SK-N-SH (cell line): ENCODE measurements around the gene CAMK2N1. TPM values are rescaled to one million over a fixed set of nuclear protein-coding genes. Genes with fewer than 3 reads are reported as not detected.

Experiments used
- CTCF ChIA-PET: fragments of 300-600, 350-600 bp; formaldehyde crosslinking; extraction: SDS; loops from one replicate; lab custom pipeline; 2021; lab: Yijun Ruan, JAX
- POLR2A ChIA-PET: fragments of 350-600 bp; sonication (Branson Sonifier 250); formaldehyde crosslinking; extraction: SDS; loops from one replicate; lab custom pipeline; 2020; ENCODE audit warnings: antibody characterized with exemption, inconsistent platforms; lab: Yijun Ruan, JAX
- DNase-seq: peaks from one replicate; pipeline ENCODE4 v3.0.0; 2012
- H2AFZ ChIP-seq: fragments of 200-600 bp; sonication (generic); 2 replicates; pipeline ENCODE4 v1.8.1; 2016; ENCODE audit warnings: antibody characterized with exemption, mild to moderate bottlenecking, low read depth
- H3F3A ChIP-seq: fragments of 200-600 bp; sonication (generic); replicated peaks from 2 replicates; pipeline ENCODE3; 2016; ENCODE audit warnings: antibody characterized with exemption, mild to moderate bottlenecking; ENCODE audit not compliant: insufficient read depth
- H3K27ac ChIP-seq, 2 experiments: fragments of 200-500 bp in 1 of 2; fragments of 200-600 bp in 1 of 2; sonication (Bioruptor generic) in 1 of 2; sonication (generic), shearing (Covaris generic) in 1 of 2; 2 replicates each; pipeline versions ENCODE4 v1.5.1 to v1.6.1; 2014 to 2016; ENCODE audit warnings: low read depth in 2 of 2, inconsistent platforms in 1 of 2, low read length in 1 of 2, mild to moderate bottlenecking in 1 of 2, mixed read lengths in 1 of 2
- H3K27me3 ChIP-seq: fragments of 200-600 bp; sonication (generic), shearing (Covaris generic); 2 replicates; pipeline ENCODE4 v1.6.1; 2016; ENCODE audit warnings: mixed run types; ENCODE audit not compliant: insufficient read depth
- H3K36me3 ChIP-seq, 2 experiments: fragments of 200-500 bp in 1 of 2; fragments of 200-600 bp in 1 of 2; sonication (Bioruptor generic) in 1 of 2; sonication (generic) in 1 of 2; replicated peaks in 1 of 2; 2 replicates each; pipeline versions ENCODE3 to v1.5.1; 2014 to 2016; ENCODE audit warnings: low read length in 1 of 2, mild to moderate bottlenecking in 1 of 2; ENCODE audit not compliant: insufficient read depth in 2 of 2, control insufficient read depth in 1 of 2
- H3K4me1 ChIP-seq, 2 experiments: fragments of 200-500 bp in 1 of 2; fragments of 200-600 bp in 1 of 2; sonication (Bioruptor generic) in 1 of 2; sonication (generic), shearing (Covaris generic) in 1 of 2; 2 replicates each; pipeline versions ENCODE4 v1.5.1 to v1.6.1; 2014 to 2016; ENCODE audit warnings: low read depth in 1 of 2, low read length in 1 of 2, mixed run types in 1 of 2; ENCODE audit not compliant: insufficient read depth in 2 of 2, control insufficient read depth in 1 of 2
- H3K4me2 ChIP-seq: fragments of 200-600 bp; sonication (generic), shearing (Covaris generic); 2 replicates; pipeline ENCODE4 v1.6.1; 2017; ENCODE audit warnings: mixed run types
- H3K4me3 ChIP-seq, 2 experiments: fragments of 200-500 bp in 1 of 2; fragments of 200-600 bp in 1 of 2; sonication (Bioruptor generic) in 1 of 2; sonication (generic), shearing (Covaris generic) in 1 of 2; 2 replicates each; pipeline versions ENCODE4 v1.5.1 to v1.8.1; 2014 to 2016; ENCODE audit warnings: low read depth in 2 of 2, inconsistent platforms in 1 of 2, low read length in 1 of 2, mild to moderate bottlenecking in 1 of 2, mixed read lengths in 1 of 2, moderate library complexity in 1 of 2
- H3K79me2 ChIP-seq: fragments of 200-600 bp; sonication (generic); 2 replicates; pipeline ENCODE4 v1.8.1; 2017; ENCODE audit warnings: mild to moderate bottlenecking; ENCODE audit not compliant: insufficient read depth
- H3K9ac ChIP-seq: fragments of 200-600 bp; sonication (generic); 2 replicates; pipeline ENCODE4 v1.6.1; 2017; ENCODE audit warnings: mixed run types
- H3K9me2 ChIP-seq: fragments of 200-600 bp; sonication (generic); 2 replicates; pipeline ENCODE4 v1.6.1; 2017; ENCODE audit warnings: mixed run types
- H3K9me3 ChIP-seq: fragments of 200-600 bp; sonication (generic); 2 replicates; pipeline ENCODE4 v1.6.1; 2017; ENCODE audit warnings: mixed run types, mild to moderate bottlenecking, moderate library complexity
- H4K20me1 ChIP-seq: fragments of 200-600 bp; sonication (generic); 2 replicates; pipeline ENCODE4 v1.6.1; 2017; ENCODE audit warnings: mild to moderate bottlenecking, mixed run types; ENCODE audit not compliant: insufficient read depth
- CHD2 ChIP-seq: fragments of 150-350 bp; IDR thresholded peaks from 2 replicates; pipeline ENCODE4 v1.6.1; 2018; ENCODE audit warnings: low read length; ENCODE audit not compliant: partially characterized antibody
- EP300 ChIP-seq, 2 experiments: IDR thresholded peaks; 2 replicates each; pipeline versions ENCODE4 v1.4.0 to v1.6.1; 2012; ENCODE audit warnings: borderline replicate concordance in 1 of 2, low read depth in 1 of 2, low read length in 1 of 2
- EZH2phosphoT487 ChIP-seq: fragments of 200-600 bp; sonication (generic); IDR thresholded peaks from 2 replicates; pipeline ENCODE4 v1.6.1; 2017; ENCODE audit warnings: low read depth, mixed run types, mild to moderate bottlenecking, antibody characterized with exemption, moderate library complexity, borderline replicate concordance
- FOSL2 ChIP-seq: IDR thresholded peaks from 2 replicates; pipeline ENCODE4 v1.4.0; 2012; ENCODE audit warnings: low read depth, mild to moderate bottlenecking, moderate library complexity, borderline replicate concordance
- FOXJ3 ChIP-seq: sonication (generic); formaldehyde crosslinking; IDR thresholded peaks from 2 replicates; pipeline ENCODE4 v1.5.1; 2020; ENCODE audit warnings: mild to moderate bottlenecking, missing genetic modification reagents
- GABPA ChIP-seq: IDR thresholded peaks from 2 replicates; pipeline ENCODE4 v1.4.0; 2012; ENCODE audit warnings: low read depth, mild to moderate bottlenecking
- GATA2 ChIP-seq: sonication (generic); formaldehyde crosslinking; IDR thresholded peaks from 2 replicates; pipeline ENCODE4 v1.5.0; 2020; ENCODE audit warnings: mild to moderate bottlenecking, missing genetic modification reagents
- MEF2A ChIP-seq: IDR thresholded peaks from 2 replicates; pipeline ENCODE4 v1.4.0; 2012; ENCODE audit warnings: low read depth, borderline replicate concordance
- MXI1 ChIP-seq: IDR thresholded peaks from 2 replicates; pipeline ENCODE4 v1.6.1; 2012; ENCODE audit warnings: mild to moderate bottlenecking, low read depth, low read length, improper control_type of control experiment
- PBX3 ChIP-seq: IDR thresholded peaks from 2 replicates; pipeline ENCODE4; 2012
- RCOR1 ChIP-seq: fragments of 150-350 bp; IDR thresholded peaks from 2 replicates; pipeline ENCODE4 v1.6.1; 2017; ENCODE audit warnings: antibody characterized with exemption, low read length
- REST ChIP-seq: IDR thresholded peaks from 2 replicates; pipeline ENCODE4 v1.6.1; 2012; ENCODE audit warnings: mild to moderate bottlenecking, low read depth, low read length, moderate library complexity
- RFX5 ChIP-seq: IDR thresholded peaks from 2 replicates; pipeline ENCODE4 v1.6.1; 2012; ENCODE audit warnings: mild to moderate bottlenecking, improper control_type of control experiment, low read length
- RXRA ChIP-seq: IDR thresholded peaks from 2 replicates; pipeline ENCODE4 v1.4.0; 2012; ENCODE audit warnings: low read depth, mild to moderate bottlenecking, borderline replicate concordance
- TCF12 ChIP-seq: IDR thresholded peaks from 2 replicates; pipeline ENCODE4 v1.4.0; 2012
- WGBS: methylation state at CpG from one replicate; pipeline ENCODE4 v1.1.6; 2017; ENCODE audit warnings: low lambda C conversion rate; 5-methylcytosine and 5-hydroxymethylcytosine counted together
- polyA plus RNA-seq, 3 experiments: library from polyadenylated mRNA; depleted of rRNA; stranded (reverse); fragments of >200 nt; gene quantifications; 2 replicates each; pipeline ENCODE4 v1.2.3, GENCODE V29; 2012
- TF ChIP-seq, protein P1 (sequence below): fragments of 200-600 bp; sonication (generic); IDR thresholded peaks from 2 replicates; pipeline ENCODE4 v1.6.1; 2017; ENCODE audit warnings: antibody characterized with exemption, mild to moderate bottlenecking, moderate library complexity
- TF ChIP-seq, protein P2 (sequence below): fragments of 150-350 bp; IDR thresholded peaks from 2 replicates; pipeline ENCODE4 v1.6.1; 2016; ENCODE audit warnings: mild to moderate bottlenecking, low read depth, low read length
- TF ChIP-seq, protein P3 (sequence below): IDR thresholded peaks from 2 replicates; pipeline ENCODE4 v1.4.0; 2012; ENCODE audit warnings: low read depth, borderline replicate concordance

Gene CAMK2N1
- polyA plus RNA-seq, 1 of the 3 experiments (the other 2 are of a cell fraction) = 5.3 TPM

- H3F3A ChIP-seq = peaks cover 8% of the 10 kb centered on the region
- TF ChIP-seq FOXJ3 (CRISPR knock-in tag) (no peak), TCF12 (no peak), RCOR1 (no peak), GABPA (no peak), REST (no peak), PBX3 (no peak), GATA2 (no peak), EZH2phosphoT487 (no peak), FOSL2 (no peak), MXI1 (no peak), CHD2 (no peak), EP300 (IDR thresholded peaks at IDR 0.05; ENCODE audit: borderline replicate concordance in 1 of 2, low read depth in 1 of 2, low read length in 1 of 2) (no peak), RFX5 (no peak), MEF2A (no peak), RXRA (no peak)
- TF ChIP-seq, protein P1, sequence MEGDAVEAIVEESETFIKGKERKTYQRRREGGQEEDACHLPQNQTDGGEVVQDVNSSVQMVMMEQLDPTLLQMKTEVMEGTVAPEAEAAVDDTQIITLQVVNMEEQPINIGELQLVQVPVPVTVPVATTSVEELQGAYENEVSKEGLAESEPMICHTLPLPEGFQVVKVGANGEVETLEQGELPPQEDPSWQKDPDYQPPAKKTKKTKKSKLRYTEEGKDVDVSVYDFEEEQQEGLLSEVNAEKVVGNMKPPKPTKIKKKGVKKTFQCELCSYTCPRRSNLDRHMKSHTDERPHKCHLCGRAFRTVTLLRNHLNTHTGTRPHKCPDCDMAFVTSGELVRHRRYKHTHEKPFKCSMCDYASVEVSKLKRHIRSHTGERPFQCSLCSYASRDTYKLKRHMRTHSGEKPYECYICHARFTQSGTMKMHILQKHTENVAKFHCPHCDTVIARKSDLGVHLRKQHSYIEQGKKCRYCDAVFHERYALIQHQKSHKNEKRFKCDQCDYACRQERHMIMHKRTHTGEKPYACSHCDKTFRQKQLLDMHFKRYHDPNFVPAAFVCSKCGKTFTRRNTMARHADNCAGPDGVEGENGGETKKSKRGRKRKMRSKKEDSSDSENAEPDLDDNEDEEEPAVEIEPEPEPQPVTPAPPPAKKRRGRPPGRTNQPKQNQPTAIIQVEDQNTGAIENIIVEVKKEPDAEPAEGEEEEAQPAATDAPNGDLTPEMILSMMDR = no peak
- TF ChIP-seq, protein P2, sequence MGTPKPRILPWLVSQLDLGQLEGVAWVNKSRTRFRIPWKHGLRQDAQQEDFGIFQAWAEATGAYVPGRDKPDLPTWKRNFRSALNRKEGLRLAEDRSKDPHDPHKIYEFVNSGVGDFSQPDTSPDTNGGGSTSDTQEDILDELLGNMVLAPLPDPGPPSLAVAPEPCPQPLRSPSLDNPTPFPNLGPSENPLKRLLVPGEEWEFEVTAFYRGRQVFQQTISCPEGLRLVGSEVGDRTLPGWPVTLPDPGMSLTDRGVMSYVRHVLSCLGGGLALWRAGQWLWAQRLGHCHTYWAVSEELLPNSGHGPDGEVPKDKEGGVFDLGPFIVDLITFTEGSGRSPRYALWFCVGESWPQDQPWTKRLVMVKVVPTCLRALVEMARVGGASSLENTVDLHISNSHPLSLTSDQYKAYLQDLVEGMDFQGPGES = no peak
- TF ChIP-seq, protein P3, sequence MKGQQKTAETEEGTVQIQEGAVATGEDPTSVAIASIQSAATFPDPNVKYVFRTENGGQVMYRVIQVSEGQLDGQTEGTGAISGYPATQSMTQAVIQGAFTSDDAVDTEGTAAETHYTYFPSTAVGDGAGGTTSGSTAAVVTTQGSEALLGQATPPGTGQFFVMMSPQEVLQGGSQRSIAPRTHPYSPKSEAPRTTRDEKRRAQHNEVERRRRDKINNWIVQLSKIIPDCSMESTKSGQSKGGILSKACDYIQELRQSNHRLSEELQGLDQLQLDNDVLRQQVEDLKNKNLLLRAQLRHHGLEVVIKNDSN = no peak
- TF ChIP-seq, all 33 proteins: peak for 0
- CTCF ChIA-PET = interaction anchor here (0.6 to 14.4 kb wide), 65 partner anchors 9 to 583 kb away, joined by 3 to 286 read pairs (median 5); partner anchors contain the start of genes CAMK2N1, HP1BP3 and MUL1
- Histone ChIP-seq H3K27ac (no peak overlapping the region), H3K9ac (no peak overlapping the region), H2AFZ (no peak overlapping the region), H3K27me3 (0 out of 2 replicates have a peak, but pooled peaks cover under 1% of the 10 kb centered on the region), H3K4me3 (no peak overlapping the region), H3K4me2 (no peak overlapping the region), H3K79me2 (no peaks in the 10 kb centered on the region), H4K20me1 (no peaks in the 10 kb centered on the region), H3K4me1 (peaks cover 11 to 16% of the 10 kb centered on the region in 2 experiments; a peak in 3 of 4 replicates), H3K9me3 (no peaks in the 10 kb centered on the region), H3K9me2 (no peaks in the 10 kb centered on the region), H3K36me3 (peaks cover 0 to 3% of the 10 kb centered on the region in 2 experiments)
- no peak for DNase-seq
- WGBS = 47% methylated on average over 5 of the region's 5 CpGs
- POLR2A ChIA-PET = no interaction called here
These were observed 7.3 kb upstream of the CAMK2N1 start for GRCh38 chr1:20493309-20493708.
